Measurements from ENCODE around the gene GFM2. TPM values are rescaled to one million over a fixed set of nuclear protein-coding genes. Genes with fewer than 3 reads are reported as not detected.

GFM2 gene
- total and polyA plus RNA-seq, 2 of the 13 experiments (the other 11 are each of a cell fraction or from before 2014, with no cell fraction given) = 22.0 to 41.6 TPM

GRCh38 chr5:74765929-74766328 lies 988 bp downstream of the GFM2 start:
- peak overlapping the region; percentile 83 for H3K9ac ChIP-seq (ENCODE audit: insufficient read depth, low read depth, low read length)
- H3K4me2 ChIP-seq (ENCODE audit: low read depth, low read length) = peak overlapping the region; percentile 89
- H3K27me3 ChIP-seq (ENCODE audit: control insufficient read depth in 1 of 2, insufficient read depth in 2 of 2, low read length in 2 of 2) = no peaks in the 10 kb centered on the region; a peak in 1 of 5 replicates
- POLR2A ChIA-PET = interaction anchor here (1.5 kb wide), 1 partner anchor 110 kb away, joined by 3 read pairs; no protein-coding TSS in a partner anchor
- CTCF ChIA-PET (ENCODE audit: low intra/inter-chr PET ratio, low total read pairs) = interaction anchor here (4.0 kb wide), 1 partner anchor 153 kb away, joined by 14 read pairs; no protein-coding TSS in a partner anchor
- peak overlapping the region; percentile 64 for H3K27ac ChIP-seq (ENCODE audit: extremely low read length, insufficient read depth, low read length)
- ATAC-seq (no peak), FAIRE-seq (no peak), DNase-seq (ENCODE audit: low spot score) (no peak)
- intact Hi-C loops (cut with micrococcal nuclease; ENCODE audit: unreplicated experiment) = loop anchor here (5.0 kb wide), 1 partner anchor 151 kb away; no protein-coding TSS in a partner anchor
- peaks cover 49% of the 10 kb centered on the region for H3K79me2 ChIP-seq (ENCODE audit: insufficient read depth, low read length)
- TF ChIP-seq ZNF776 (CRISPR knock-in tag; IDR thresholded peaks at IDR 0.05) (no peak), ZNF770 (CRISPR knock-in tag; IDR thresholded peaks at IDR 0.05) (0 out of 2 replicates have a peak, but pooled peaks have one; percentile 13), CHD2 (IDR thresholded peaks at IDR 0.05; ENCODE audit: low read depth, low read length) (no peak), ZNF121 (CRISPR knock-in tag; IDR thresholded peaks at IDR 0.05) (no peak), ZBTB38 (CRISPR knock-in tag; IDR thresholded peaks at IDR 0.05) (0 out of 2 replicates have a peak, but pooled peaks have one; percentile 33)
- no peaks in the 10 kb centered on the region for H4K20me1 ChIP-seq (ENCODE audit: insufficient read depth, low read length)
- in situ Hi-C loops (cut with HindIII; ENCODE audit: extremely low pct_ligation_motif_present, low pct_unique_long_range_greater_than_20kb) = loop anchor here (5.0 kb wide), 1 partner anchor 151 kb away; no protein-coding TSS in a partner anchor
- no TSS peak for BruUV-seq (replicated peaks)
- H3K4me1 ChIP-seq (ENCODE audit: insufficient read depth, low read length) = peaks cover 27% of the 10 kb centered on the region
- H3K4me3 ChIP-seq (replicated peaks in 1 of 3; ENCODE audit: insufficient read depth in 1 of 3, low read depth in 2 of 3, low read length in 3 of 3) = peak overlapping the region; percentile 87 to 94 (median 93)
- H2AFZ ChIP-seq (ENCODE audit: low read length) = no peak overlapping the region
- WGBS (ENCODE audit: low lambda C conversion rate) = 64% methylated on average over 26 of the region's 27 CpGs
- H3K9me3 ChIP-seq (ENCODE audit: low read length) = no peaks in the 10 kb centered on the region
- H3K36me3 ChIP-seq (replicated peaks in 1 of 2; ENCODE audit: control insufficient read depth in 1 of 2, insufficient read depth in 2 of 2, low read length in 2 of 2) = peaks cover 0 to 39% of the 10 kb centered on the region in 2 experiments; a peak in 3 of 5 replicates

- H3K4me1 ChIP-seq (ENCODE audit: insufficient read depth, low read length) = peaks cover 27% of the 10 kb centered on the region
- no peaks in the 10 kb centered on the region for H3K9me3 ChIP-seq (ENCODE audit: low read length)
- peak; percentile 6 for ATAC-seq
- in situ Hi-C loops (cut with HindIII; ENCODE audit: extremely low pct_ligation_motif_present, low pct_unique_long_range_greater_than_20kb) (loop anchor here (5.0 kb wide), 1 partner anchor 152 kb away; no protein-coding TSS in a partner anchor), intact Hi-C loops (cut with micrococcal nuclease; ENCODE audit: unreplicated experiment) (loop anchor here (5.0 kb wide), 1 partner anchor 152 kb away; no protein-coding TSS in a partner anchor)
- H3K9ac ChIP-seq (ENCODE audit: insufficient read depth, low read depth, low read length) = peak overlapping the region; percentile 83
- ChIA-PET POLR2A (no interaction called here), CTCF (ENCODE audit: low intra/inter-chr PET ratio, low total read pairs) (interaction anchor here (4.0 kb wide), 1 partner anchor 154 kb away, joined by 14 read pairs; no protein-coding TSS in a partner anchor)
- no peak for TF ChIP-seq ZNF550 (CRISPR knock-in tag; IDR thresholded peaks at IDR 0.05; ENCODE audit: borderline replicate concordance)
- TF ChIP-seq GATA4 (IDR thresholded peaks at IDR 0.05; ENCODE audit: borderline replicate concordance, low read depth) = no peak
- no peak for TF ChIP-seq ZNF577 (CRISPR knock-in tag; IDR thresholded peaks at IDR 0.05; ENCODE audit: borderline replicate concordance, low read depth)
- TF ChIP-seq RFX1 (IDR thresholded peaks at IDR 0.05) = peak; percentile 15; the same call in 1 of the 2 replicates
- TF ChIP-seq RCOR2 (CRISPR knock-in tag; IDR thresholded peaks at IDR 0.05) = no peak
- 76% methylated on average over 9 of the region's 9 CpGs for WGBS (ENCODE audit: low lambda C conversion rate)
- H3K4me3 ChIP-seq (replicated peaks in 1 of 3; ENCODE audit: insufficient read depth in 1 of 3, low read depth in 2 of 3, low read length in 3 of 3) = peak overlapping the region in 1 of 3 experiments; percentile 16; a peak in 1 of 6 replicates
- no peaks in the 10 kb centered on the region for H4K20me1 ChIP-seq (ENCODE audit: insufficient read depth, low read length)
- DNase-seq (ENCODE audit: low spot score) = peak; percentile 48
- peaks cover 3 to 33% of the 10 kb centered on the region in 2 experiments; a peak in 4 of 5 replicates for H3K36me3 ChIP-seq (replicated peaks in 1 of 2; ENCODE audit: control insufficient read depth in 1 of 2, insufficient read depth in 2 of 2, low read length in 2 of 2)
- peaks cover 49% of the 10 kb centered on the region for H3K79me2 ChIP-seq (ENCODE audit: insufficient read depth, low read length)
- H3K4me2 ChIP-seq (ENCODE audit: low read depth, low read length) = peak overlapping the region; percentile 89
- BruUV-seq (replicated peaks) = no TSS peak
- peak overlapping the region; percentile 64 for H3K27ac ChIP-seq (ENCODE audit: extremely low read length, insufficient read depth, low read length)
- FAIRE-seq = no peak
- no peak overlapping the region for H2AFZ ChIP-seq (ENCODE audit: low read length)
- H3K27me3 ChIP-seq (ENCODE audit: control insufficient read depth in 1 of 2, insufficient read depth in 2 of 2, low read length in 2 of 2) = no peaks in the 10 kb centered on the region; a peak in 1 of 5 replicates
These were observed 1.7 kb downstream of the GFM2 start for GRCh38 chr5:74765201-74765600.
